ENCODE data around the gene HYAL3. TPM values are rescaled to one million over a fixed set of nuclear protein-coding genes. Genes with fewer than 3 reads are reported as not detected.

The HYAL3 gene
- total and polyA plus RNA-seq, 2 of the 13 experiments (the other 11 are each of a cell fraction or from before 2014, with no cell fraction given) = 5.5 to 10.4 TPM

- Histone ChIP-seq H3K4me2 (ENCODE audit: low read depth, low read length) (no peak overlapping the region), H3K27me3 (ENCODE audit: control insufficient read depth in 1 of 2, insufficient read depth in 2 of 2, low read length in 2 of 2) (no peaks in the 10 kb centered on the region; a peak in 1 of 5 replicates), H3K9me3 (ENCODE audit: low read length) (no peaks in the 10 kb centered on the region), H3K4me3 (replicated peaks in 1 of 3; ENCODE audit: insufficient read depth in 1 of 3, low read depth in 2 of 3, low read length in 3 of 3) (no peak overlapping the region), H3K79me2 (ENCODE audit: insufficient read depth, low read length) (peaks cover 22% of the 10 kb centered on the region), H4K20me1 (ENCODE audit: insufficient read depth, low read length) (0 out of 2 replicates have a peak, but pooled peaks cover under 1% of the 10 kb centered on the region), H3K4me1 (ENCODE audit: insufficient read depth, low read length) (peaks cover 54% of the 10 kb centered on the region), H2AFZ (ENCODE audit: low read length) (no peak overlapping the region), H3K36me3 (replicated peaks in 1 of 2; ENCODE audit: control insufficient read depth in 1 of 2, insufficient read depth in 2 of 2, low read length in 2 of 2) (peaks cover 1 to 3% of the 10 kb centered on the region in 2 experiments; a peak in 2 of 5 replicates), H3K27ac (ENCODE audit: extremely low read length, insufficient read depth, low read length) (peak overlapping the region; percentile 10), H3K9ac (ENCODE audit: insufficient read depth, low read depth, low read length) (no peak overlapping the region)
- BruUV-seq (replicated peaks) = no TSS peak
- FAIRE-seq = no peak
- in situ Hi-C loops (cut with HindIII; ENCODE audit: extremely low pct_ligation_motif_present, low pct_unique_long_range_greater_than_20kb) = no loop called here
- POLR2A ChIA-PET = interaction anchor here (0.9 to 7.9 kb wide), 3 partner anchors 9 to 101 kb away, joined by 3 to 222 read pairs (median 5); partner anchors contain the start of gene HYAL2
- ATAC-seq = no peak
- DNase-seq (ENCODE audit: low spot score) = no peak
- TF ChIP-seq RBFOX2 (IDR thresholded peaks at IDR 0.05; ENCODE audit: low read depth, low read length) (0 out of 2 replicates have a peak, but pooled peaks have one; percentile 17), ZNF280B (CRISPR knock-in tag; IDR thresholded peaks at IDR 0.05; ENCODE audit: borderline replicate concordance) (no peak)
- 91% methylated on average over 11 of the region's 18 CpGs for WGBS (ENCODE audit: low lambda C conversion rate)
- CTCF ChIA-PET (ENCODE audit: low intra/inter-chr PET ratio, low total read pairs) = no interaction called here
- intact Hi-C loops (cut with micrococcal nuclease; ENCODE audit: unreplicated experiment) = no loop called here
Measured at GRCh38 chr3:50296721-50297383, 2.4 kb downstream of the HYAL3 start.

GRCh38 chr3:50295553-50296431 lies 3.4 kb downstream of the HYAL3 start:
- peaks cover 1 to 3% of the 10 kb centered on the region in 2 experiments; a peak in 3 of 5 replicates for H3K36me3 ChIP-seq (replicated peaks in 1 of 2; ENCODE audit: control insufficient read depth in 1 of 2, insufficient read depth in 2 of 2, low read length in 2 of 2)
- TF ChIP-seq EED (CRISPR knock-in tag; IDR thresholded peaks at IDR 0.05) (no peak), CBX1 (IDR thresholded peaks at IDR 0.05; ENCODE audit: low read depth) (no peak), POLR2G (IDR thresholded peaks at IDR 0.05; ENCODE audit: low read depth, low read length) (0 out of 2 replicates have a peak, but pooled peaks have one; percentile 16), REXO4 (CRISPR knock-in tag; IDR thresholded peaks at IDR 0.05; ENCODE audit: borderline replicate concordance) (no peak)
- peaks cover 50% of the 10 kb centered on the region for H3K4me1 ChIP-seq (ENCODE audit: insufficient read depth, low read length)
- no peak overlapping the region for H3K9ac ChIP-seq (ENCODE audit: insufficient read depth, low read depth, low read length)
- ChIA-PET CTCF (ENCODE audit: low intra/inter-chr PET ratio, low total read pairs) (no interaction called here), POLR2A (interaction anchor here (0.5 kb wide), 1 partner anchor 17 kb away, joined by 3 read pairs; no protein-coding TSS in a partner anchor)
- no peaks in the 10 kb centered on the region for H4K20me1 ChIP-seq (ENCODE audit: insufficient read depth, low read length)
- DNase-seq (ENCODE audit: low spot score) (no peak), FAIRE-seq (no peak), ATAC-seq (no peak)
- 100% methylated on average over 4 of the region's 8 CpGs for WGBS (ENCODE audit: low lambda C conversion rate)
- H3K27ac ChIP-seq (ENCODE audit: extremely low read length, insufficient read depth, low read length) = no peak overlapping the region
- H3K27me3 ChIP-seq (ENCODE audit: control insufficient read depth in 1 of 2, insufficient read depth in 2 of 2, low read length in 2 of 2) = no peaks in the 10 kb centered on the region; a peak in 1 of 5 replicates
- intact Hi-C loops (cut with micrococcal nuclease; ENCODE audit: unreplicated experiment) = no loop called here
- H3K9me3 ChIP-seq (ENCODE audit: low read length) = no peaks in the 10 kb centered on the region
- peaks cover 22% of the 10 kb centered on the region for H3K79me2 ChIP-seq (ENCODE audit: insufficient read depth, low read length)
- H3K4me2 ChIP-seq (ENCODE audit: low read depth, low read length) = no peak overlapping the region
- no TSS peak for BruUV-seq (replicated peaks)
- no peak overlapping the region for H3K4me3 ChIP-seq (replicated peaks in 1 of 3; ENCODE audit: insufficient read depth in 1 of 3, low read depth in 2 of 3, low read length in 3 of 3)
- in situ Hi-C loops (cut with HindIII; ENCODE audit: extremely low pct_ligation_motif_present, low pct_unique_long_range_greater_than_20kb) = no loop called here
- no peak overlapping the region for H2AFZ ChIP-seq (ENCODE audit: low read length)
